ENCODE results near the gene CCDC12. TPM values are rescaled to one million over a fixed set of nuclear protein-coding genes. Genes with fewer than 3 reads are reported as not detected.

Gene CCDC12
- total RNA-seq, 4 donors from 2014 or later = 56.1 to 86.8 (median 81.6) TPM

DNA sequence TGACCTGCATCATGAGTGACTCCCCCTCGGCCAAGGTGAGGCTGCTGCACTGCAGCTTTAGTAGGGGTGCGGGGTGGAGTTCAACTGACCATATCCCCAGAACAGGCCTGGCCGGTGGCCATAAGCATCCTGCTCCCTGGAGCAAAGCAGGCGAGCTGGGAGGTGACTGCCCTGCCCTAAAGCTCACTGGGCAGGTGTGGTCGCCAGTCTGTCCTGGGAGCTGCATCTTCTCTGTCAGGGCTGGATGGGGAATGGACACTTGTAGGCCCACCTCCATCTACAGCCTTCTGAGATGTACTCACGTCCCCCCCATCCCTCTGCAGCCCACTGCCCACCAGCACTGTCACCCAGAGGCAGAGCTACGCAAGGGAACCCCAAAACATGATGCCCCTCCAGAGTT is 17.4 kb upstream of the CCDC12 start:
- no peaks in the 10 kb centered on the region for H3K9me3 ChIP-seq
- WGBS = 83% methylated on average over 2 of the region's 7 CpGs
- peaks cover 86% of the 10 kb centered on the region for H3K36me3 ChIP-seq
- no peak for DNase-seq (ENCODE audit: low spot score in 2 of 2)
- TF ChIP-seq EP300 (IDR thresholded peaks at IDR 0.05) = no peak
- no peak for TF ChIP-seq CTCF (IDR thresholded peaks at IDR 0.05)
- TF ChIP-seq POLR2A (IDR thresholded peaks at IDR 0.05) = no peak
- TF ChIP-seq POLR2AphosphoS5 (IDR thresholded peaks at IDR 0.05) = no peak
- peaks cover 5% of the 10 kb centered on the region for H3K4me1 ChIP-seq
- H3K4me3 ChIP-seq = no peak overlapping the region
- no peak overlapping the region for H3K27ac ChIP-seq
- no peaks in the 10 kb centered on the region for H3K27me3 ChIP-seq

GRCh38 chr3:46993292-46993691 is 16.7 kb upstream of the CCDC12 start:
- Histone ChIP-seq H3K36me3 (peaks cover 85% of the 10 kb centered on the region), H3K4me1 (peaks cover 12% of the 10 kb centered on the region), H3K9me3 (no peaks in the 10 kb centered on the region), H3K27ac (no peak overlapping the region), H3K4me3 (no peak overlapping the region), H3K27me3 (no peaks in the 10 kb centered on the region)
- 83% methylated on average over 2 of the region's 2 CpGs for WGBS
- no peak for DNase-seq (ENCODE audit: low spot score in 2 of 2)
- TF ChIP-seq POLR2A (IDR thresholded peaks at IDR 0.05) (no peak), POLR2AphosphoS5 (IDR thresholded peaks at IDR 0.05) (no peak), EP300 (IDR thresholded peaks at IDR 0.05) (no peak), CTCF (IDR thresholded peaks at IDR 0.05) (no peak)

DNA sequence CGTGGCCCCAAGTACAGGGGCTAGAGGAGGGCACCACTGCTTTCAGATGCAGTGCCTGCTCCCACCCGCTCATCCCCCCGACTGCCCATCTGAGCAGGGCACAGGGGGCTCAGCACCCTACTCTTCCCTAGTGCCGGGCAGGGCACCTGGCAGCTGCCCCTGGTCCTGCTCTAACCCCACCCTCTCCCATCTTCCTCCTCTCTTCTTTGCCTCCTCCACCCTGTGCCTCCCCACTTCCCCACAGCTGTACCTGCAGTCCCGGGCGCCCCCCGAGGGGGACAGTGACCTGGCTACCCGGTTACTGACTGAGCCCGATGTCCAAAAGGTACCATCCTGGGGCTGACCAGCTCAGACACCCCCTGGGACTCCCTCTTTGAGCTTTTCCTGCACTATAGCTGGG is 15.7 kb upstream of the CCDC12 start:
- Histone ChIP-seq H3K9me3 (no peaks in the 10 kb centered on the region), H3K4me3 (no peak overlapping the region), H3K36me3 (peaks cover 80% of the 10 kb centered on the region), H3K27ac (no peak overlapping the region), H3K27me3 (no peaks in the 10 kb centered on the region), H3K4me1 (peaks cover 22% of the 10 kb centered on the region)
- no peak for DNase-seq (ENCODE audit: low spot score in 2 of 2)
- WGBS = 83% methylated on average over 9 of the region's 9 CpGs
- TF ChIP-seq EP300 (IDR thresholded peaks at IDR 0.05) (no peak), POLR2AphosphoS5 (IDR thresholded peaks at IDR 0.05) (no peak), CTCF (IDR thresholded peaks at IDR 0.05) (no peak), POLR2A (IDR thresholded peaks at IDR 0.05) (no peak)

- TF ChIP-seq CTCF (IDR thresholded peaks at IDR 0.05) (no peak), EP300 (IDR thresholded peaks at IDR 0.05) (no peak), POLR2AphosphoS5 (IDR thresholded peaks at IDR 0.05) (no peak), POLR2A (IDR thresholded peaks at IDR 0.05) (no peak)
- 90% methylated on average over 6 of the region's 16 CpGs for WGBS
- no peaks in the 10 kb centered on the region for H3K27me3 ChIP-seq
- H3K27ac ChIP-seq = no peak overlapping the region
- H3K36me3 ChIP-seq = peaks cover 77% of the 10 kb centered on the region
- peaks cover 29% of the 10 kb centered on the region for H3K4me1 ChIP-seq
- H3K4me3 ChIP-seq = no peak overlapping the region
- no peaks in the 10 kb centered on the region for H3K9me3 ChIP-seq
- DNase-seq (ENCODE audit: low spot score in 2 of 2) = no peak
Observed at GRCh38 chr3:46991406-46992165, 15.0 kb upstream of the CCDC12 start.

DNA sequence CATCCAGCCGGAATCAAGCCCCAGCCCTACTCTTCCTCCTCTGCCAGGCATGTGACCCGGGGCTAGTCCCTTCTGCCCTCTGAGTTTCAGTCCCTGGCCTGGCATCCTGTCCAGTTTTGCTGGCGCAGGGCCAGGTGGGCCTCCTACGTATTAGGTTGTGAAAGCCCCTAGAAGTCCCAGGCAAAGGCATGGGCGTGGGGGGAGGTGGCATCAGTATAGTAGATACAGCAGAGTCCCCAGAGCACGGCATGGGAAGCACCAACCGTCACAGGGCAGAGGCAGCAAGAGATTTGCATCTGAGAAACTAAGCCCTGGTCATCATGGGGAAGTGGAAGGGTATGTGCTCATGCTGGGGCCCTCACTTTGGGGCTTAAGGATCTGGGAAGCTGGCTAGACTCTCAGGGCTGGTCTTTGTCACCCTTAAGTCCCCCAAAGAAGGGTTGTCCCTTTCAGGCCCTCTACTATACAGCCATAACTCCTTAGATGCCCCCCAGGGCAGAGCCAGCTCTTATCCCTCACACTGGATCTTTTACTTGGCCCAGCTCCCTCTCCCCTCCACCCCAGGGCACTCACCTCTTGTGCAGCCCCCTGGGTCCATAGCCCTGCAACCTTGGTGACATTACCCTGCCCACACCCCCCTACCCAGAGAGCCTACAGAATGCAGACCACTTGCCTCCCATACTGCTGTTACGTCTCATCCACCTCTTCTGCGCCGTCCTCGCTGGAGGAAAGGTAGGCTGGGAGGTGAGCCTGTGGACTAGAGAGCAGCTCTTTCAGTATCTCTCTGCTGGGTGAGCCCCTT is 14.2 kb upstream of the CCDC12 start:
- no peaks in the 10 kb centered on the region for H3K27me3 ChIP-seq
- WGBS = 95% methylated on average over 7 of the region's 11 CpGs
- no peak overlapping the region for H3K27ac ChIP-seq
- H3K9me3 ChIP-seq = no peaks in the 10 kb centered on the region
- no peak for DNase-seq (ENCODE audit: low spot score in 2 of 2)
- H3K4me1 ChIP-seq = peaks cover 37% of the 10 kb centered on the region
- peaks cover 69% of the 10 kb centered on the region for H3K36me3 ChIP-seq
- TF ChIP-seq POLR2AphosphoS5 (IDR thresholded peaks at IDR 0.05) (no peak), POLR2A (IDR thresholded peaks at IDR 0.05) (no peak), CTCF (IDR thresholded peaks at IDR 0.05) (no peak), EP300 (IDR thresholded peaks at IDR 0.05) (no peak)
- H3K4me3 ChIP-seq = no peak overlapping the region

All from suprapubic skin (tissue), 4 donors.